ENCODE measurements around the gene ZSCAN25.

DNA sequence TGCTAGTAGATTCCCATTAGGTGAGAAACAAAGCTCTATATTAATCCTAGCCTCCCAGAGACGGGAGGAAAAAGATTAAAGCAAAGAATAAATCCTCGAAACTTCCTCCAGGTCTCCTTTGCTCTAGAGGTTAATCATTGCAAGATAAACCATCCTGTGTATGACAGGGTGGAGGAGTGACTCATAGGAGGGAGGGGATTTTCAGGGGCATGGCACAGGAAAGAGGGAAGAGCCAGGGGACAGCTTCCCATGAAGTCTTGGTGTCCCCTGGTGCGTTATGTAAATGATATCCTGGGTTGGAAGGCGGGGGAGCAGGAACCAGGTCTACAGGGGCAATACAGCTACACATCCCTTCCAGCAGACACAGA is 62.3 kb downstream of the ZSCAN25 start:
- TF ChIP-seq, protein P1, sequence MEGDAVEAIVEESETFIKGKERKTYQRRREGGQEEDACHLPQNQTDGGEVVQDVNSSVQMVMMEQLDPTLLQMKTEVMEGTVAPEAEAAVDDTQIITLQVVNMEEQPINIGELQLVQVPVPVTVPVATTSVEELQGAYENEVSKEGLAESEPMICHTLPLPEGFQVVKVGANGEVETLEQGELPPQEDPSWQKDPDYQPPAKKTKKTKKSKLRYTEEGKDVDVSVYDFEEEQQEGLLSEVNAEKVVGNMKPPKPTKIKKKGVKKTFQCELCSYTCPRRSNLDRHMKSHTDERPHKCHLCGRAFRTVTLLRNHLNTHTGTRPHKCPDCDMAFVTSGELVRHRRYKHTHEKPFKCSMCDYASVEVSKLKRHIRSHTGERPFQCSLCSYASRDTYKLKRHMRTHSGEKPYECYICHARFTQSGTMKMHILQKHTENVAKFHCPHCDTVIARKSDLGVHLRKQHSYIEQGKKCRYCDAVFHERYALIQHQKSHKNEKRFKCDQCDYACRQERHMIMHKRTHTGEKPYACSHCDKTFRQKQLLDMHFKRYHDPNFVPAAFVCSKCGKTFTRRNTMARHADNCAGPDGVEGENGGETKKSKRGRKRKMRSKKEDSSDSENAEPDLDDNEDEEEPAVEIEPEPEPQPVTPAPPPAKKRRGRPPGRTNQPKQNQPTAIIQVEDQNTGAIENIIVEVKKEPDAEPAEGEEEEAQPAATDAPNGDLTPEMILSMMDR (IDR thresholded peaks at IDR 0.05), result no peak
- TF ChIP-seq EZH2phosphoT487 (IDR thresholded peaks at IDR 0.05), result no peak
